ENCODE results near the gene S1PR1.
A peak's percentile ranks its signal among the peaks of the same experiment; 100 is the strongest.

S1PR1 gene

GRCh38 chr1:101251504-101251903 is 14.7 kb downstream of the S1PR1 start:
- Mint-ChIP-seq H3K4me1 (peaks cover 57% of the 10 kb centered on the region), H3K9me3 (peaks cover 4% of the 10 kb centered on the region), H3K4me3 (no peak overlapping the region), H3K27me3 (no peaks in the 10 kb centered on the region), H3K36me3 (no peaks in the 10 kb centered on the region), H3K27ac (peak overlapping the region; percentile 13)

DNA sequence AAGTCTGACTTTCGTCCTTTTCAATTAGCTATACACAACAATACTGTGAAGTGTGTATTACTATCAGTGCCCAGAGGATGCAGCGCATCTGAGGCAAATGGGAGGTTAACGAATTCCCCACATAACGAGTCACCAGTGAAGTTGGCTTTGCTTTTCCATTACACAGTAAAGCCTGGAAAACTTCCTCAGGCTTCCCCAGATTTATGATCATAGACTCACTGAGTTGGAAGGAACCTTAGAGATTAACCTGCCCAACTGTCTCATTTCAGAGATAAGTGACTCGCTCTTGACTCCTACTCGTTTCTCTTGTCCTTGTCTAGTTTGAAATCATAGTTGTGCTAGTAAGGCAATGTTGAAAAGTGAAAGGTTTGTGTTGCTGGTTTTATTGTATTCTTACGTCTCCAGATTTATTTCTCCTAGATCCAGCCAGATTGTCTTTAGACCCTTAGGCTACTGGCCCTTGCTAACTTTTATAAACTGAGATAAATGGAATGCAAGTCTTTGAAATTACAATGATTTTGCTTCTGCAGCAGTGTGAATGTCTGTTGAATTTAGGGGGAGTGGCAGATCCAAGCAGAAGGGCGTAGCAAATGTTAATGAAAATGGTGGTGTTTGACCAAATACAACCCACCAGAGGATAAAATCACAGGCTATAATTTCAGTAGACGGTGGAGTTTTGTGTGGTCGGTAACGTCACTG is 17.3 kb downstream of the S1PR1 start:
- Mint-ChIP-seq H3K27me3 (no peaks in the 10 kb centered on the region), H3K36me3 (peaks cover under 1% of the 10 kb centered on the region), H3K9me3 (peaks cover 11% of the 10 kb centered on the region), H3K27ac (peak overlapping the region; percentile 42), H3K4me3 (no peak overlapping the region), H3K4me1 (peaks cover 67% of the 10 kb centered on the region)

GRCh38 chr1:101257500-101258325 is 20.9 kb downstream of the S1PR1 start:
- H3K27me3 Mint-ChIP-seq, result no peaks in the 10 kb centered on the region
- H3K27ac Mint-ChIP-seq, result peak overlapping the region; percentile 79
- H3K9me3 Mint-ChIP-seq, result peaks cover 13% of the 10 kb centered on the region
- H3K4me1 Mint-ChIP-seq, result peaks cover 73% of the 10 kb centered on the region
- H3K4me3 Mint-ChIP-seq, result peak overlapping the region; percentile 31
- peaks cover 2% of the 10 kb centered on the region for H3K36me3 Mint-ChIP-seq

- peak overlapping the region; percentile 15 for H3K4me3 Mint-ChIP-seq
- peaks cover 80% of the 10 kb centered on the region for H3K4me1 Mint-ChIP-seq
- H3K27ac Mint-ChIP-seq, result peak overlapping the region; percentile 85
- H3K9me3 Mint-ChIP-seq, result peaks cover 9% of the 10 kb centered on the region
- H3K27me3 Mint-ChIP-seq, result no peaks in the 10 kb centered on the region
- peaks cover 2% of the 10 kb centered on the region for H3K36me3 Mint-ChIP-seq
Measured at GRCh38 chr1:101259744-101260148, 22.9 kb downstream of the S1PR1 start.

- H3K4me3 Mint-ChIP-seq, result peak overlapping the region; percentile 71
- H3K9me3 Mint-ChIP-seq, result peaks cover 9% of the 10 kb centered on the region
- H3K4me1 Mint-ChIP-seq, result peaks cover 85% of the 10 kb centered on the region
- peak overlapping the region; percentile 95 for H3K27ac Mint-ChIP-seq
- H3K36me3 Mint-ChIP-seq, result peaks cover 2% of the 10 kb centered on the region
- no peaks in the 10 kb centered on the region for H3K27me3 Mint-ChIP-seq
Measured at GRCh38 chr1:101260556-101261350, 23.9 kb downstream of the S1PR1 start.

- Mint-ChIP-seq H3K27ac (peak overlapping the region; percentile 60), H3K4me3 (no peak overlapping the region), H3K4me1 (peaks cover 90% of the 10 kb centered on the region), H3K36me3 (peaks cover 2% of the 10 kb centered on the region), H3K9me3 (peaks cover 9% of the 10 kb centered on the region), H3K27me3 (no peaks in the 10 kb centered on the region)
Measured at GRCh38 chr1:101261623-101262022, 24.8 kb downstream of the S1PR1 start.

GRCh38 chr1:101262060-101262459 is 25.2 kb downstream of the S1PR1 start:
- peaks cover 92% of the 10 kb centered on the region for H3K4me1 Mint-ChIP-seq
- H3K27me3 Mint-ChIP-seq, result no peaks in the 10 kb centered on the region
- H3K36me3 Mint-ChIP-seq, result peaks cover 4% of the 10 kb centered on the region
- H3K27ac Mint-ChIP-seq, result peak overlapping the region; percentile 86
- peak overlapping the region; percentile 64 for H3K4me3 Mint-ChIP-seq
- peaks cover 9% of the 10 kb centered on the region for H3K9me3 Mint-ChIP-seq

- H3K9me3 Mint-ChIP-seq, result peaks cover 9% of the 10 kb centered on the region
- peak overlapping the region; percentile 64 for H3K4me3 Mint-ChIP-seq
- H3K27ac Mint-ChIP-seq, result peak overlapping the region; percentile 86
- H3K36me3 Mint-ChIP-seq, result peaks cover 4% of the 10 kb centered on the region
- no peaks in the 10 kb centered on the region for H3K27me3 Mint-ChIP-seq
- peaks cover 92% of the 10 kb centered on the region for H3K4me1 Mint-ChIP-seq
Measured at GRCh38 chr1:101262630-101263348, 26.0 kb downstream of the S1PR1 start.

- Mint-ChIP-seq H3K9me3 (no peaks in the 10 kb centered on the region), H3K36me3 (peaks cover 2% of the 10 kb centered on the region), H3K27me3 (no peaks in the 10 kb centered on the region), H3K4me1 (peaks cover 84% of the 10 kb centered on the region), H3K4me3 (peak overlapping the region; percentile 75), H3K27ac (peak overlapping the region; percentile 75)
Measured at GRCh38 chr1:101264697-101265096, 27.9 kb downstream of the S1PR1 start.

DNA sequence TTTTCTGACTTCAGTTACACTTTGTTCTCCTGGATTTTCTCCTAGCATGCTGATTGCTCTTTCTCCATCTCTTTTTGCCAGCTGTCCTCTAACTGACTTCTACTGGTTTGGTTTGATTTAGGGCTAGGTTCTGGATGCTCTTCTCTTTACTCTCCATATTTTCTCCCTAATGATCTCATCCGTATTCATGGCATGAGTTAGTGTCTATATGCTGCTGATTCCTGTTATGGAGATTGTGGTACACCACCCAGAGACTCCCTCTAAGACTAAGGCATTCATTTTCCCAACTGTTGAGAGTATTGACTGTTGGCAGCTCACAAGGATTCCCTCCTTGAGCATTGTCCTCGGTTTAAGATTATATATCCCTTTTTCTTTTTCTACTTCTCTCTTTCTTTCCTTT is 28.9 kb downstream of the S1PR1 start:
- Mint-ChIP-seq H3K27ac (peak overlapping the region; percentile 75), H3K4me1 (peaks cover 74% of the 10 kb centered on the region)

DNA sequence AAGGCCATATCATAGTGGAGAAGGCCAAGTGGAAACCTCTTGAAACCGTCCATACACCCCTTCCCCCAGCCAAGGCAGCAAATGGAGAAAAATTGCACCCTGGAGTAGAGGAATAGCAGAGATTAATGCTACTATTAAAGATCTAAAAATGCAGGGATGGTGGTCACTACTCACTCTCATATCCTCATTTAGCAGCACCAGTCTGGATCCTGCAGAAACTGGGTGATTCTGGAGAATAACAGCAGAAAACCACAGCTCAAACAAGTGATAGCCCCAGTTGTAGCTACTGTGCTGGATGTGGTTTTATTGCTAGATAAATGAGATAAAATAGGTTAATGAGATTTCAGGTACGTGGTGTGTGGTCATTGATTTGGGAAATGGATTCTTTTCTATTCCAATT is 30.3 kb downstream of the S1PR1 start:
- Mint-ChIP-seq H3K27me3 (no peaks in the 10 kb centered on the region), H3K9me3 (no peaks in the 10 kb centered on the region), H3K36me3 (peaks cover 2% of the 10 kb centered on the region), H3K4me1 (peaks cover 63% of the 10 kb centered on the region), H3K4me3 (no peak overlapping the region), H3K27ac (no peak overlapping the region)

More for the DNA sequence above, 28.9 kb downstream of the S1PR1 start:
- H3K9me3 Mint-ChIP-seq, result no peaks in the 10 kb centered on the region
- no peak overlapping the region for H3K4me3 Mint-ChIP-seq
- H3K27me3 Mint-ChIP-seq, result no peaks in the 10 kb centered on the region
- peaks cover 2% of the 10 kb centered on the region for H3K36me3 Mint-ChIP-seq

DNA sequence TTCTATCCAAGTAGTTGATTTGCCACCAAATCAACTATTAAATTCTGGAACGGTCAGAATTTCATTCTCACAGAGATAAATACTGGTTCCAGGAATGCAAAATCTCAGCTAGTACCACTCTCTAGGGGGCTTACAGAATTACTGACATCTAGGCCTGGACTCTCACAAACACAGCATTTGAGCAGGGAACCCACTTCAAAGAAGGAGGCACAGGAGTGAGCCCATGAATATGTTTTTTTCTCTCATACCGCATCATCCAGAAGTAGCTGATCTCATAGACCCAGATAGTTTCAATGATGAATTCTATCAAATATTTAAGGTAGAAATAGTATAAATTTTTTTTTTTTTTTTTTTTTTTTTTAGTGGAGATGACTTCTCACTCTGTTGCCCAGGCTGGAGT is 32.1 kb downstream of the S1PR1 start:
- no peaks in the 10 kb centered on the region for H3K9me3 Mint-ChIP-seq
- H3K4me1 Mint-ChIP-seq, result peaks cover 53% of the 10 kb centered on the region

GRCh38 chr1:101275672-101276071 is 38.9 kb downstream of the S1PR1 start:
- H3K27ac Mint-ChIP-seq, result peak overlapping the region; percentile 26
- H3K4me3 Mint-ChIP-seq, result no peak overlapping the region
- no peaks in the 10 kb centered on the region for H3K36me3 Mint-ChIP-seq
- peaks cover 63% of the 10 kb centered on the region for H3K4me1 Mint-ChIP-seq
- no peaks in the 10 kb centered on the region for H3K27me3 Mint-ChIP-seq
- no peaks in the 10 kb centered on the region for H3K9me3 Mint-ChIP-seq

More for the DNA sequence above, 32.1 kb downstream of the S1PR1 start:
- no peak overlapping the region for H3K4me3 Mint-ChIP-seq
- H3K27me3 Mint-ChIP-seq, result no peaks in the 10 kb centered on the region
- peak overlapping the region; percentile 73 for H3K27ac Mint-ChIP-seq
- peaks cover 2% of the 10 kb centered on the region for H3K36me3 Mint-ChIP-seq

DNA sequence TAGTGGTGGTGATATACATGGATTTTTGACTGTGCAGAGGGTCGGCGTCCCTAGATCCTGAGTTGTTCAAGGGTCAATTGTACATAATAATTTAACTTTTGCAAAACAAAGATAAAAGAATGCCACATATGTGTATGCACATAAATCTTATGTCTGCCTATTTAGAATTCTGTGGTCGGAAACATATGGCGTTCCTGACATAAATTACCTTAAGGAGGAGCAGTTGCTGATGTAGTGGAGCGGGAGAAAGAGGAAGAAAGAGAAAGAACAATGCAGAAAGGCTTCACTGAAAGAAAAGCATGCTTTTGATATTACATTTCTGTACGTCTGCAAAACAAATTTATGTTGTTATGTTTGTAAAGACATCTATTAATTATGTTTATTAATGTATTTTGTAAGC is 40.0 kb downstream of the S1PR1 start:
- H3K4me3 Mint-ChIP-seq, result no peak overlapping the region
- H3K27me3 Mint-ChIP-seq, result no peaks in the 10 kb centered on the region
- no peaks in the 10 kb centered on the region for H3K9me3 Mint-ChIP-seq
- H3K4me1 Mint-ChIP-seq, result peaks cover 74% of the 10 kb centered on the region
- no peaks in the 10 kb centered on the region for H3K36me3 Mint-ChIP-seq
- H3K27ac Mint-ChIP-seq, result peak overlapping the region; percentile 73

DNA sequence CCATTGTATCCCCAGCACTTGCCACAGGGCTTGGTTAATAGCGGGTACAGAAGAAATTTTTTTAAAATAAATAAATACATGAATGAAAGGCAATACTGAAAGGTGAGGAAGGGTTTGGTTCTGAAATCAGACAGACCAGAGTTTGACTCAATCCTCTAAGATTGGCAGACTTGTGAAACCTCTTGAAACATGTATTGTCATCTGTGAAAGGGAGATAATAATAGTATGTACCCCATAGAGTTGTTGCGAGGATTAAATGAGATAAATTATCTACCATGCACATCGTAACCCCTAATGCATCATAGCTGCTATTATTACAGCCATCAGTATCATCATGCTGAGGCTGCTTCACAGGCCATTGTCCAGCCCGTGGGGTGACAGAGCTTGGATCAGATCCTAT is 41.4 kb downstream of the S1PR1 start:
- Mint-ChIP-seq H3K36me3 (no peaks in the 10 kb centered on the region), H3K4me1 (peaks cover 89% of the 10 kb centered on the region), H3K9me3 (no peaks in the 10 kb centered on the region), H3K4me3 (peak overlapping the region; percentile 75), H3K27ac (peak overlapping the region; percentile 96), H3K27me3 (no peaks in the 10 kb centered on the region)
